DMS53 (cell line): Measurements from ENCODE around the gene PSMB9.
"Not testable (repeated sequence)": the region's sequence is repeated elsewhere in the genome, so short reads cannot be mapped to it uniquely, and the experiment has no call there.

Experiments
- DNase-seq: peaks from one replicate; lab custom pipeline; 2025; lab: John Stamatoyannopoulos, UW

The PSMB9 gene

DNA sequence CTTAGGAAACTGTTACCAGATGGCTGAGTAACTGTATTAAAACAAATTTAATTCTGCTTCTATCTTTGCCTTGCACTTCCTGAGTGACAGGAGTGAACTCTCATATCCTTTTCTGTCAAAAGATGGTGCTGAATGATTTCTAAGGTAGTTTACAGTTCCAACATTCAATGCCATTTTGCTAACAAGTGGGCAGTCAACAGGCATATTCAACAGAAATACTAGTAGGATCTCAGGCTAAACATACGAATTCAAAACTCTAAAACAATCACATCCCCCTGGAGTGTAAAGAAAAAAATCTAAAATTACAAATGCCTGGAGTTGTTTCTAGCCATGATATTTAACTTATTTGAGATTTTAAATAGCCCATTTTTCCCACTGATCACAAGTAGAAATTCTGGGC lies 6.7 kb downstream of the PSMB9 start:
- no peak for DNase-seq

- no peak for DNase-seq
Measured at GRCh38 chr6:32862725-32863124, 8.7 kb downstream of the PSMB9 start.

GRCh38 chr6:32865724-32866443 lies 11.9 kb downstream of the PSMB9 start:
- no peak for DNase-seq

GRCh38 chr6:32867022-32867477 lies 13.1 kb downstream of the PSMB9 start:
- no peak for DNase-seq

- DNase-seq: no peak
Measured at GRCh38 chr6:32867554-32868256, 13.7 kb downstream of the PSMB9 start.

GRCh38 chr6:32868257-32868788 lies 14.3 kb downstream of the PSMB9 start:
- DNase-seq: peak; percentile 82

GRCh38 chr6:32873947-32874346 lies 20.0 kb downstream of the PSMB9 start:
- DNase-seq: not testable (repeated sequence)

GRCh38 chr6:32876603-32877002 lies 22.6 kb downstream of the PSMB9 start:
- DNase-seq: no peak

- no peak for DNase-seq
Measured at GRCh38 chr6:32879691-32880090, 25.7 kb downstream of the PSMB9 start.

GRCh38 chr6:32880962-32881361 lies 27.0 kb downstream of the PSMB9 start:
- DNase-seq: not testable (repeated sequence)

DNA sequence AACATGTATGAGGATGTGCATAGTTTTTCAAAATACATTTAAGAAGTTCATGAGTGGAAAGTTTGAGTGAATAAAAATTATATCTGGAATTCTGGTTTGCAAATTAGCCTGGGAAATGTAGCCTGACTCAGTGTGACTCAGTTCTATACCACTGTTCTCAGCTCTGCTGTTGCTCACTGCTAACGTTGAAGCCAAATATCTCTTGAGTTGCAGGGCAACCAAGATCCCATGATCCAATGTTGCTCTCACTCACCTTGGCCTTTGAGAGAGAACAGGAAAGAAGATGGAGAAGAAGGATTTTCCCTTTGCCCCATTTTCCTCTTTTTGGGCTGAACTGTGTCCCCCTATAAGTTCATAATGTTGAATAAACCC lies 28.9 kb downstream of the PSMB9 start:
- DNase-seq: no peak

- no peak for DNase-seq
Measured at GRCh38 chr6:32883789-32884188, 29.8 kb downstream of the PSMB9 start.

- DNase-seq: peak; percentile 85
Measured at GRCh38 chr6:32885698-32886286, 31.8 kb downstream of the PSMB9 start.

DNA sequence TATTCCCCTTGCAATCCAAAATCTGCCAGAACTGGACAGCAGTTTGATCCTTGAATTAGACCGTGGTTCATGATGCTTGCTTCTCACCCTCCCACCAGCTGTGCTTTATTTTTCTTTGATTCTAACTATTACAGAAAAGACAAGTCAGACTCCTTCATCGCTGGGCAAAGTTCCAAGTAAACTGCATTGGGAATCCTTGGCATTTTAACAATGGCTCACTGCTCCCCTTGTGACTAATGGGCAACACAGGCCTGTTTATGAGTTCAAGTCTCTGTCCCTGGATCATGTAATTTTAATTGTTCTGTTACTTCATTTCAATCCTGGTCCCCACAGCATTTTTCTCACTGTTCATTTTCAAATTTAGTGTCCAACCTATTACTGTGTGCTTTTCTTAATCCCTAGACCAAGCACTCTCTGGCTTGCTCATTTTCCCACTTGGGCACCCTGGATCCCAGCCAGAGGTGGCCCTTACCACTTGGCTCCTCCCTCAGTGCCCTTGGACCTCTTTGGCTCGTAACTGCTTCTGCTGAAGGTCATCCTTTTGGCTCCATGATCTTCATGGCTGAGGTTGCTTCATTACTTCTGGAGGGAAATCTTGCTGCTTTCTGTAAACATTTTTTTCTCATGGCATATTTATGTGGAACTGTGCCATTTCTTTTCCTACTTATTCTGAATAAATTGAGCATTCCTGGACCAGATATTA lies 32.8 kb downstream of the PSMB9 start:
- no peak for DNase-seq

DNA sequence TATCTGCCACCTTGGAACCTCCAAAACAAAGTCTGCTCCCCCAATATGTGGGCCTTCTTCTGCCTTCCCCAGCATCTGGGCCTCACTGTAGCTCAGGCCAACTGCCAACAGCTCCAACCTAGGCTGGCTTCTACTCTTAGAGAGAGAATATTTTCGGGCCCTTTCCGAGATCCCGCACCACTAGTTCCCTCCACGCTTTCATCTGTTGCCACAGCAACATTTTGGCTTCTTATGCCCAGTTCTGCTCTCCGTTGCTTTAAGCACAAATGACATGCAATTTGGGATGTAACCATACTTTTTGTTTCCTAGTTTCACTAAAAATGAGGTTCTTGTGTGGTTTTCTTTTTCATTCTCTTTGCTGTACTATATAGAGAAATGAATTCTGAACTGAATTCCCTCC lies 33.6 kb downstream of the PSMB9 start:
- no peak for DNase-seq

DNA sequence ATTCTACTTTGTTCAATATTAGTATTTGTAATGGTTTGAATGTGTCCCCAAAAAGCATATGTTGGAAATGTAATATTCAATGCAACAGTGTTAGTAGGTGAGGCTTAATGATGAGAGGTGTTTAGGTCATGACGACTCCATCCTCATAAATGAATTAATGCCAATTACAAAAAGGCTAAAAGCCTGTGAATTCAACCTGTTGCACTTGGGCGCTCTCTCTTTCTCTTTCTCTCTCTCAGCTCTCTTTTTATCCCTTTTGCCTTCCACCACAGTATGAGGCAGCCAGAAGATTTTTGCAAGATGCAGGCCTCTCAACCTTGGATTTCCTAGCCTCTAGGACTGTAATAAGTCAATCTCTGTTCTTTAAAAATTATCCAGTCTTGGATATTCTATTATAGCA lies 34.6 kb downstream of the PSMB9 start:
- DNase-seq: no peak

DNA sequence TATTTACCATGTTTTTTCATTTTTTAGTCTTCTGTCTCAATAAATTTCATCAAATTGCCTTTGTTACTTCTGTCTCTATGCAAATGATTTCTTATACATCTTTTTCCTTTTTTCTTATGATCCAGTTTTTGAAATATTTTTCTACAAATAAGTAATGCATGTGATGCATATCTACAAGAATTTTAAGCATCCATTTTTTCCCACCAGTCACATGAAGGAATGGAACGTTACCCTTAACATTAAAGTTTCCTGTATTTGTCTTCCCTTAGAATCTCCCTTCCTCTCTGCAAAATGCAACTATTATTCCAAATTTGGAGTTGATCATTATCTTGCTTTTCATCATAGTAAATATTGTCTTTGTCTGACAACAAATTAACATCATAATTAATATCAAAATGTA lies 35.5 kb downstream of the PSMB9 start:
- no peak for DNase-seq

DNA sequence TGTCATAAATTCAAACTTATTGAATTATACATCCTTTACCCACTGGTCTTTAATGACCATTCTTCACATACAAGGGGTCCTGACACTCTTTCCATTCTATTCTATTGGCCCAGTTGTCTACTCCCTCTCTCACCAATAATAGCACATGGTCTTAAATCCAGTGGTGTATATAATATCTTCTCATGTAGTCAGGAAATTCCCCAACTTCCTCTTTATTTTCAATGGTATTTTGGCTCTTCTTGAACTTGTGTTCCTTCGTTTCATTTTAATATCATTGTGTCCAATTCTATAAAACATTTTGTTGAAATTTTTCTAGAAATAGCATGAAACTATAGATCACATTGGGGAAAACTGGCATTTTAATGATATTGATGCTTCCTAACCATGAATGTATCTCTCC lies 36.8 kb downstream of the PSMB9 start:
- DNase-seq: no peak

- DNase-seq: peak; percentile 96
Measured at GRCh38 chr6:32894085-32895005, 40.4 kb downstream of the PSMB9 start.

- peak; percentile 60 for DNase-seq
Measured at GRCh38 chr6:32895006-32895345, 41.0 kb downstream of the PSMB9 start.

DNA sequence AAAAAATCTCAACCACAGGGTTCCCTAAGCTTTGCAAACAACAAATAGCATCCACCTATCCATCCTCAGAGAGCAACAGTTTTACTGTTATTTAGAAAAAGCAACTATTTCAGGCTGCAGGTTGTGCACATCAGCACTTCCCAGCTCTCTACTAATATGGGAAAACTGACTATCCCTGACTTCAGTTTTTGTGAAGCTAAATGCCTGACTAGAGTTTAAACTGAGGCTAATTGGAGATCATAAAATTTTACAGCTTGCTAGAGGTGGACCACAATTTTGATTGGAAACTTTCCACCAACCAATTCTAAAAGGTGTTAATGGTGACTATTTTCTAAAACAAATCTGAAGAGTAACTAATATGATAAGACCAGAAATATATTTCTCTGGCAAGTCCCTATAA lies 50.0 kb downstream of the PSMB9 start:
- DNase-seq: no peak
